GM19455 (cell line): ENCODE measurements around the gene TSEN34.
"Not testable (repeated sequence)": the region's sequence is repeated elsewhere in the genome, so short reads cannot be mapped to it uniquely, and the experiment has no call there.

ENCODE experiments used
- ATAC-seq: cut with Tn5 transposase; IDR thresholded peaks from one replicate; pipeline ENCODE4 v1.9.1; 2021; ENCODE audit not compliant: unreplicated experiment

TSEN34 gene

GRCh38 chr19:54231077-54231931 lies 40.2 kb downstream of the TSEN34 start:
- no peak for ATAC-seq

- ATAC-seq = no peak
These were observed 42.8 kb downstream of the TSEN34 start for GRCh38 chr19:54233941-54234340.

- ATAC-seq = not testable (repeated sequence)
These were observed 48.6 kb downstream of the TSEN34 start for GRCh38 chr19:54239491-54240371.

- not testable (repeated sequence) for ATAC-seq
These were observed 49.5 kb downstream of the TSEN34 start for GRCh38 chr19:54240372-54241336.

GRCh38 chr19:54242234-54242633 lies 51.1 kb downstream of the TSEN34 start:
- ATAC-seq = not testable (repeated sequence)

GRCh38 chr19:54242646-54243045 lies 51.5 kb downstream of the TSEN34 start, which contains the start of gene LILRA6:
LILRA6 (minus strand) TSS chr19:54242790.
- ATAC-seq = not testable (repeated sequence)

- not testable (repeated sequence) for ATAC-seq
These were observed 52.7 kb downstream of the TSEN34 start for GRCh38 chr19:54243809-54244208.
